HG02759 (cell line): ENCODE measurements around the gene AMHR2.
"Not testable (repeated sequence)": the region's sequence is repeated elsewhere in the genome, so short reads cannot be mapped to it uniquely, and the experiment has no call there.

Source experiments
- ATAC-seq: cut with Tn5 transposase; IDR thresholded peaks from one replicate; pipeline ENCODE4 v1.9.1; 2021; ENCODE audit warnings: mild to moderate bottlenecking, moderate library complexity; ENCODE audit not compliant: unreplicated experiment

AMHR2 gene

DNA sequence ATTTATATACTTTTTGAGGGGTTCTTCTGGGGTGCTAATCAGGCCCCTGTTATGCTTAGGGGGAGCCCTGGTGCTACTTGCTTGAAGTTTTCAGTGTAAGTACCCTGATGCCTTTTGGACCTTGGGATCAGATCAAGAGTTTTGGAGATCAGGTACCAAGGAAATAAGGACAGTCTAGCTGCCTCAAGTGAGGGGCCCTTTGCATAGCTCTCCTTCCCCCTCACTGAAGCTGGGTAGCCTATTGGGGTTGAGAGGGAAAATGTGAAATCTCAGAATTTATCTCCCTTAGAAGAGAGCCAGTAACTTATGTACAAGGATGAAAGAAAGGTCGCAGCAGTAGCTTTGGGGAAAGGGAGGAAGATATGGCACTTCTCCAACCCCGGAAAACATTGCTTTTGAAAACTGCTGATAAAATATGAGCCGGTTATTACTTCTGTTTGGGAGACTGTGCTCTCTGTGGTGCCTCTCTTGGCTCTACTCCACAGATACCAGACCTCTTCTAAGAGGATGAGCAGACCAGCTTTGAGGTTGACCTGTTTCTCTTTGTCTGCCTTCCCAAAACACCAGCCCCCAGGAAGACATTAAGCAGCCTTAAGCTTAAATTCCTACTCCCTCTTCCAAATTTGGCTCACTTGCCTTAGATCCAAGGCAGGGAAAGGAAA is 8.8 kb upstream of the AMHR2 start:
- ATAC-seq: no peak

DNA sequence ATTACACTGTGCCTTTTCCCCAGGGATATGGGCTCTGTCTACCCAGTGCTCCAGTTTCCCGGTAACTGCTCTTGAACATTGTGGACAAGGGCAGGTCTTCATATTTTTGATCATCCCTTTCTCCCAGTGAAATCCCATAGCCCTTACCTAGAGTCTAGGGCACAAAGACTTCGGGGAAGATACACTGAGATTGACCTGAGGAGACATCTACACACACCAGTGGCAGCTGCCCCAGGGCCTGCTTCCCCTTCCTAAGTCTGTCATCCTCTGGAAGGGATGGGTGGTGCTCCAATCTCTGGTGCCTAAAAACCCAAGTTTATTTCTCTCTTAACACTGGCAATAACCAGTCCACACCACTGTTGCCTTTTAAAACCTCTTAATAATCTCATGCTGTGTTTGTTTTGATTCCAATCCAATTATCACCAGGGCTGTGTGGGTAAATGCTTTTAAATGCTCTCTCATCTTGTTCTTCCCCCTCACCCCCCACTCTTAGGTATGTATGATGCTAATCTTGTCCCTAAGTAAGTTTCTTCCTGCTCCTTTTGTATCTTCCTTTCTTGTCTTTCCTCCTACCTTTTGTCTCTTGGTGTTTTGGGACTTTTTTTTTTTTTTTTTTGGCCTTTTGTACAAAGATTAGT is 7.8 kb upstream of the AMHR2 start:
- ATAC-seq: not testable (repeated sequence)

DNA sequence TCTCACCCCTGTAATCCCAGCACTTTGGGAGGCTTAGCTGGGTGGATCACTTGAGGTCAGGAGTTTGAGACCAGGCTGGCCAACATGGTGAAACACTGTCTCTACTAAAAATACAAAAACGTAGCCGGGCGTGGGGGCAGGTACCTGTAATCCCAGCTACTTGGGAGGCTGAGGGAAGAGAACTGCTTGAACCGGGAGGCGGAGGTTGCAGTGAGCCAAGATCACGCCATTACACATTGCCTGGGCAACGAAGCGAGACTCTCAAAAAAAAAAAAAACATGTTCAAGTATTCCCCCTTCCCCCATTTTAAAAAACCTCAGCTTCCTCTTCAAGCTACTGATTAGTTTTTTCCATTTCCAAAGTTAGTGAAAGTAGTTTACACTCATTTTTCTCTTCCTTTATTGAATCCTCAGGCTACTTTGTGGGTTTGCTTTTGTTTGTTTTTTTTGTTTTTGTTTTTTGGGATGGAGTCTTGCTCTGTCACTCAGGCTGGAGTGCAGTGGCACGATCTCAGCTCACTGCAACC is 6.3 kb upstream of the AMHR2 start:
- not testable (repeated sequence) for ATAC-seq

DNA sequence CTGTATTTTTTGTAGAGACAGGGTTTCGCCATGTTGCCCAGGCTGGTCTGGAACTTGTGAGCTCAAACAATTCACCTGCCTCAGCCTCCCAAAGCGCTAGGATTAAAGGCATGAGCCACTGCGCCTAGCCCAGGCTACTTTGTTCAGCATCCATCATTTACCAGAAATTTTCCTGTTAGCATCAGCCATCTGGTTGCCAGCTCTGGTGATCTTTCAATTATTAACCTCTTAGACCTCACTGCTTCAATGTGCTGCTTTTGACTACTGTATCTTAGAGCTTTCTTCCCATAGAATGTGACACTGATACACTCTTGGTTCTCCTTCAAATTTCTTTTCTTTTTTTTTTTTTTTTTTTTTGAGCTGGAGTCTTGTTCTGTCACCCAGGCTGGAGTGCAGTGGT is 5.4 kb upstream of the AMHR2 start:
- ATAC-seq: no peak

DNA sequence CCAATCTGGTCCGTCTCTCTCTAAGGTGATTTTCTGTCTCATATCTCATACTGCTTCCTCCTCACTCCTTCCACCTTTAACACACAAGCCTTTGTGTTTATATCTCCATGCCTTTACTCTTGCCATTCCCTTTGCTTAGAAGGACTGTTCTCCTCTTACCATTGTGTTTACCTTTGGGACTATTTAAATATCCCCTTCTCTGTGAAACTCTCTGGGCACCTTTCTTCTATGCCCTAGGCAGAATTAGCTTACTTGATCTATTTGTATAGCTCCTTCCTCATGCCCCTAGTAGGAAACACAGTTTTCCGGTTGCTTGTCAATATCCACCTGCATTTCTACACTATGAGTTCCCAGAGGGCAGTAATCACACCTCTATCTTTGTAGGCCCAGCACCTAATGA is 3.9 kb upstream of the AMHR2 start:
- no peak for ATAC-seq

DNA sequence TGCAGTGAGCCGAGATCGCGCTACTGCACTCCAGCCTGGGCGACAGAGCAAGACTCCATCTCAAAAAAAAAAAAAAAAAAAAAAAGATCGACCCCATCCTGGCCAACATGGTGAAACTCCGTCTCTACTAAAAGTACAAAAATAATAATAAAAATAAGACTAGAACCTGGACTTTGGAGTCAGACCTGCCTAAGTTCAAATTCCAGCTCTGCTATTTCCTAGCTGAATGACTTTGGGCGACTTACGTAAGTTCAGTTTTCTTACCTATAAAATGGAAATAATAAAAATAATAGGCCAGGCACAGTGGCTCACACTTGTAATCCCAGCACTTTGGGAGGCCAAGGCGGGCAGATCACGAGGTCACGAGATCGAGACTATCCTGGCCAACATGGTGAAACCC is 1.4 kb upstream of the AMHR2 start:
- not testable (repeated sequence) for ATAC-seq

DNA sequence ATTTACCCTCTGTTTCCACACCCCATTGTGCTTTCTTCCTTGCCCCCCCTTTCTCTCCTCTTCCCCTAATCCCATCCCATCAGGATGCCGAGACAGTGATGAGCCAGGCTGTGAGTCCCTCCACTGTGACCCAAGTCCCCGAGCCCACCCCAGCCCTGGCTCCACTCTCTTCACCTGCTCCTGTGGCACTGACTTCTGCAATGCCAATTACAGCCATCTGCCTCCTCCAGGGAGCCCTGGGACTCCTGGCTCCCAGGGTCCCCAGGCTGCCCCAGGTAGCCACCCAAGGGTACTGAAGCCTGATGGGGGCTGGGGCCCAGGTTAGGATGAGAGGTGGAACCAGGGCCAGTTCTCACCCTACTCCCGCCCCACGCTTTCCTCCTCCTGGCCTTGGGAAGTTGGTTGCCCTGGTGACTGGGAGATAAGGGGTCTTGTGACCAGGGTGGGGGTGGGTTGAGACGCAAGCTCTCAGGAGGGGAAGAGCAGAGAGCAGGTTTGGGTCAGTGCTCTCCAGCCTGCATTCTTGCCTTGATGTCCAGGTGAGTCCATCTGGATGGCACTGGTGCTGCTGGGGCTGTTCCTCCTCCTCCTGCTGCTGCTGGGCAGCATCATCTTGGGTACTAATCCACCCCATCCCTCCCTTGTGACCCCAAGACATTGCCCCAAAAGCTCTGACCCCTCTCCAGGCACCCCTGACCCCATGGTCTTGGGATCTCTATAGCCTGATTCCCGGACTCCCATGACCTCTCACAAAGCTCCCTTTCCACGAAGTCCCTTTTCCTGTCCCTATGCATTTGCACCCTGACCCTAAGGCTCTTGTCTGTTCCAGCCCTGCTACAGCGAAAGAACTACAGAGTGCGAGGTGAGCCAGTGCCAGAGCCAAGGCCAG is 1.2 kb downstream of the AMHR2 start:
- no peak for ATAC-seq

DNA sequence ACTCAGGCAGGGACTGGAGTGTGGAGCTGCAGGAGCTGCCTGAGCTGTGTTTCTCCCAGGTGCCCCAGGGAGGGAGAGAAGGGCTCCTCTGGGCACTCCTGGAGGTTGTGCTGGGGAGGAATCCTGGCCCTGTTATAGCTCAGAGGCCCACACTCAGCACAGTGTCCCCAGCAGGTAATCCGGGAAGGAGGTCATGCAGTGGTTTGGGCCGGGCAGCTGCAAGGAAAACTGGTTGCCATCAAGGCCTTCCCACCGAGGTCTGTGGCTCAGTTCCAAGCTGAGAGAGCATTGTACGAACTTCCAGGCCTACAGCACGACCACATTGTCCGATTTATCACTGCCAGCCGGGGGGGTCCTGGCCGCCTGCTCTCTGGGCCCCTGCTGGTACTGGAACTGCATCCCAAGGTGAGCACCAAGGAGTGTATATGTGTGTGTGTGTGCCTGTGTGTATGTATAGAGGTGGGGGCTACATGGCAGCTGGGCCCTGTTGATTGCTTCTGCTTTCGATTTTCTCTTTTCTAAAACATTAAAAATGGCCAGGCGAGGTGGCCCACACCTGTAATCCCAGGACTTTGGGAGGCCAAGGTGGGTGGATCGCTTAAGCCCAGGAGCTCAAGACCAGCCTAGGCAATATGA is 2.0 kb downstream of the AMHR2 start:
- no peak for ATAC-seq

DNA sequence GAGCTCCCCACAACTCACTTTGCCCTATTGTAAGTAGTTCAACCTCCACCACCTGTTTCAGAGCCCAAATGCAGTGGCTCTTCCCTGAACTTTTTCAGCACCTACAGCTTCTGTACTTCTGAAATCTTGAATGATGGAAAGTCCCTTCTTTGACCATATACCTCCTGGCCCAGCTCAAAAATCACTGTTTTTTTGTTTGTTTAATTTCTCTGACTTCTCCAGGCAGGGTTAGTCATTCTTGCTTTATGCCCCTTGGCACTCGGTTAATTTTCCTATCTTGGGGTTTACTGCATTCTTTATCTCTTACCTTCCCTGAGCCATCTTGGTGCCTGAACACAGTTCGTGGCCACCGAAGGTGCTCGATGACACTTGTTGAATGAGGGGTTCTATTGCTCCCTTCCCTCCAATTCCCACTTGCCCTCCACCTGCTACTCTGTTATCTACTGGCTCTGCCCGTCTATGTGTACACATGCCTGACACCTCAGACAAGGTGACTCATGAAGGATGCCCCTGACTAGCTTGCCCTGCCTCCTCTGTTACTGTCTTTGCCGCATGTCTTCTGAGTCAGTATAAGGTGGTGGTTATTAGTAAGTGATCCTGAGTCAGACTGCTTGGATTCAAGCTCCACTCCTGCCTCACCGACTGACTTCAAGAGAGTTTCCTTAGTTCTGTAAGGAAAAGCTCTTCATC is 4.4 kb downstream of the AMHR2 start:
- ATAC-seq: no peak

DNA sequence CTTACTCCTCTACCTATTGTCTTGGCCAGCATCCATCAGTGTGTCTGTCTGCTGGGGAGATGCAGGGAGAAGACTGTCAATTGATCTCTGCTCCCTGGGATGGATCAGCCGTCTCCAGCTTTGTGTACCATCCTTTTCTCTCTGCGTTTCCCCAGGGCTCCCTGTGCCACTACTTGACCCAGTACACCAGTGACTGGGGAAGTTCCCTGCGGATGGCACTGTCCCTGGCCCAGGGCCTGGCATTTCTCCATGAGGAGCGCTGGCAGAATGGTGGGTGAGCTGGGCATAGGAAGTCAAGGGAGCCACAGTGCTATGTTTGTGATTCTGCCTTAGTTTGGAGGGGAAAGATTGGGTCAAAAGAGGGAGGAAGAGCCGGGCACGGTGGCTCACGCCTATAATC is 5.1 kb downstream of the AMHR2 start:
- ATAC-seq: no peak

DNA sequence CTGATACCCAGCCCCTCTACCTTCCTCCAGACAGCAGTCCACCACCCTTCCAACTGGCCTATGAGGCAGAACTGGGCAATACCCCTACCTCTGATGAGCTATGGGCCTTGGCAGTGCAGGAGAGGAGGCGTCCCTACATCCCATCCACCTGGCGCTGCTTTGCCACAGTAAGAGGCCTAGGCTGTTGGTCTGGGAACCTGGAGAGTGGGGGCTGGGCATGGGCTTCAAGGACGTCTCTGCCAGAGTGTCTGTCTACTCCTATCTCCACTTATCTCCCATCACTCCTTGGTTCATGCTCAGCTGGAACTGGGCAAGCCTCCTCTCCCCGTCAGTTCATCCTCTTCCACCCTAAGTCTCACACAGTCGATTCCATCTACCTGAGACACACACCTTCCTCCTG is 6.5 kb downstream of the AMHR2 start:
- ATAC-seq: no peak

DNA sequence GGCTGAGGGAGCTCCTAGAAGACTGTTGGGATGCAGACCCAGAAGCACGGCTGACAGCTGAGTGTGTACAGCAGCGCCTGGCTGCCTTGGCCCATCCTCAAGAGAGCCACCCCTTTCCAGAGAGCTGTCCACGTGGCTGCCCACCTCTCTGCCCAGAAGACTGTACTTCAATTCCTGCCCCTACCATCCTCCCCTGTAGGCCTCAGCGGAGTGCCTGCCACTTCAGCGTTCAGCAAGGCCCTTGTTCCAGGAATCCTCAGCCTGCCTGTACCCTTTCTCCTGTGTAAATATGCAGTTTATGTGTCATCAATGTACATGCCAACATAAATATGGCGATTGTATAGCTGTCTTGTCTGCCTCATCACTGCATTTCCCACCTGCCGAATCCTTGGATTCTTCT is 7.5 kb downstream of the AMHR2 start:
- ATAC-seq: no peak

DNA sequence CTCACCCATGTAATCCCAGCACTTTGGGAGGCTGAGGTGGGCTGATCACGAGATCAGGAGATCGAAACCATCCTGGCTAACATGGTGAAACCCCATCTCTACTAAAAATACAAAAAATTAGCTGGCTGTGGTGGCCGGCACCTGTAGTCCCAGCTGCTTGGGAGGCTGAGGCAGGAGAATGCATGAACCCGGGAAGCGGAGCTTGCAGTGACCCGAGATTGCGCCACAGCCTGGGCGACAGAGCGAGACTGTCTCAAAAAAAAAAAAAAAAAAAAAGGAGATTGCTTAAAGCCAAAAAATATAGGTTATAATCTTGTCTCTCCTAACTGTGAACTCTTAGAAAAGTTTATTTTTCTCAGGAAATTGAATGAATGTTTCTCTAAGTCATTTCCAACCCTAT is 11.7 kb downstream of the AMHR2 start:
- not testable (repeated sequence) for ATAC-seq

DNA sequence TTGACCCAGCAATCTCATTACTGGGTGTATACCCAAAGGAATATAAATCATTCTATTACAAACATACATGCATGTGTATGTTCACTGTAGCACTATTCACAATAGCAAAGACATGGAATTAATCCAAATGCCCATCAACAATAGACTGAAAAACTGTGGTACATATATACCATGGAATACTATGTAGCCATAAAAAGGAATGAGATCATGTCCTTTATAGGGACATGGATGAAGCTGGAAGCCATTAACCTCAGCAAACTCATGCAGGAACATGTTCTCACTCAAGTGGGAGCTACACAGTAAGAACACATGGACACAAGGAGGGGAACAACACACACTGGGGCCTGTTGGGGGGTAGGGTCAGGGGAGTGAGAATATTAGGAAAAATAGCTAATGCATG is 15.9 kb downstream of the AMHR2 start:
- not testable (repeated sequence) for ATAC-seq

DNA sequence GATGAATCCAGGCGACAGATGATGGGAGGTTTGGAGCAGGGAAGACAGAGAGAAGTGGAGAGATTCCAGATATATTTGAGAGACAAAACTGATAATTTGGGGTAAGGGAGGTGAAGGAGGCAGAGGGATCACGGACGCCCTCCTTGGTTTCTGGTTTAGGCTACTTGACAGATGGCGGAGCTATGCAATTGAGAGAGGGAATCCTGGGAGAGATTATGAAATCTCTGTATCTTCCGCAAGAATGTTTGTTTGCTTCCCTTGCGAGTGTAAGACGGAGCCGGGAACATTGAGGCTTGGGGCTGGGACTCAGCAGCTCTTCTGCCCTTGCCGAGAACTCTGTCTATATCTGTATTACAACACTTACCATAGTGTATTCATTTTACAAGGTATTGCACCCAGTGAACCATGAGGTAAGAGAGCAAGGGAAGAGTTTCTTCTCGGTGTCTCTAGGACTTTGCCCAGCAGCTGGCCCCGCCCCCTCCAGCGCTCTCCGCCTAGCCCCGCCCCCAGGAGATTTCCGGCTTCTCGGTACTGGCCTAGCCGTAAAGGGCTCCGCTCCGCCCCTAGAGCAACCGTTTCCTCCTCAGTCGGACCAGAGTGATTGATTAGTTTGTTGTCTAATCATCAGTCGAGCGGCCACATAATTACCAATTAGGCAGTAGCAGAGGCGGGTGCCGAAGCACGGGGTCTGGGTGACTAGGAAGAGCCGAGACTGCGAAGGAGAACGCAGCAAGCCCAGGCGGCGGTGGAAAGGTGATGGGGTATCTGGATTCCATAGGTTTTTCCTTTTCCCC is 17.6 kb downstream of the AMHR2 start, which contains the start of gene PRR13:
PRR13 (plus strand) TSS at position 695 of the 794 bp plus-strand sequence. CDS start 981 bp downstream, outside the sequence.
- peak; percentile 98 for ATAC-seq

DNA sequence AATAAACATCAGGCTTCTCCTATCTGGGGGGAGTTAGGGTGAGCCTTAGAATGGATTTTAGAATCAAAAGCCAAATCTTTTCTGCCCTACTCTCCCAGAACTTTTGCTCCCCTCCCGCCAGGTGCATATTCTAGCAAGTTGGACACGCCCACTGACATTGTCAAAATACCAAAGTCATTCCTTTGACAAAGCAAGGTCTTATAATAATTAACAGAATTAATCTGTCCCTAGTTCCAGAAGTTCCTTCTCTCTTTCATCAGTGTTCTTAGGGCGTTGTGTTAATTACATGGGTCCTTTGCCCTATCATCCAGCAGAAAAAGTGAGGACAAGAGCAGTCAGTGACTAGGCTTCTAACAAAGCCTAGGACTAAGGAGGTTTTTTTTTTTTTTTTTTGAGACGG is 20.3 kb downstream of the AMHR2 start:
- no peak for ATAC-seq

DNA sequence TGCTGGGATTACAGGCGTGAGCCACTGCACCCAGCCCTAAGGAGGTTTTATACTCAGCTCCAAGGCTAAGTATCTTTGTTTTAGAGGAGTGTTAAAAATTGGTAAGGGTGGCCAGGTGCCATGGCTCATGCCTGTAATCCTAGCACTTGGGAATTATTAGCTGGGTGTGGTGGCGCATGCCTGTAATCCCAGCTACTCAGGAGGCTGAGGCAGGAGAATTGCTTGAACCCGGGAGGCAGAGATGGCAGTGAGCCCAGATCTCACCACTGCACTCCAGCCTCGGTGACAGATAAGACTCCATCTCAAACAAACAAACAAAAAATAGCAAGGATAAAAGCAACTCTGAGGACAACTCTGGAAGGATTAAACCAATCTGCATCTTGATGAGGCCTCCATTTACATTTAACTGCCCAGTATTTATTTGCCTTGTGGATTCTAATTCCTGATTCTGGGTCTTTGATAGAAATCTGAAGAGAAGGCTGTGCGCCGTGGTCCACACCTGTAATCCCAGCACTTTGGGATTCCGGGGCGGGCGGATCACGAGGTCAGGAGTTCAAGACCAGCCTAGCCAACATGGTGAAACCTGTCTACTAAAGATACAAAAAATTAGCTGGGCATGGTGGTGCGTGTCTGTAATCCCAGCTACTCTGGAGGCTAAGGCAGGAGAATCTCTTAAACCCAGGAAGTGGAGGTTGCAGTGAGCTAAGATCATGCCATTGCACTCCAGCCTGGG is 21.1 kb downstream of the AMHR2 start:
- ATAC-seq: not testable (repeated sequence)

DNA sequence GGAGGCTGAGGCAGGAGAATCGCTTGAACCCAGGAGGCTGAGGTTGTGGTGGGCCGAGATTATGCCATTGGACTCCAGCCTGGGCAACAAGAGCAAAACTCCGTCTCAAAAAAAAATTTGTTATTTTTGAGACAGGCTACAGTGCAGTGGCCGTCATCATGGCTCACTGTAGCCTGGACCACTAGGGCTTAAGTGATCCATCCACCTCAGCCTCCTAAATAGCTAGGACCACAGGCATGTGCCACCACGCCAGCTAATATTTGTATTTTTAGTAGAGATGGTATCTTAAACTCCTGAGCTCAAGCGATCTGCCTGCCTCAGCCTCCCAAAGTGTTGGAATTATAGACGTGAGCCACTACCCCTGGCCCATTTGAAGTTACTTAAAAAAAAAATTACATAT is 27.3 kb downstream of the AMHR2 start:
- no peak for ATAC-seq

DNA sequence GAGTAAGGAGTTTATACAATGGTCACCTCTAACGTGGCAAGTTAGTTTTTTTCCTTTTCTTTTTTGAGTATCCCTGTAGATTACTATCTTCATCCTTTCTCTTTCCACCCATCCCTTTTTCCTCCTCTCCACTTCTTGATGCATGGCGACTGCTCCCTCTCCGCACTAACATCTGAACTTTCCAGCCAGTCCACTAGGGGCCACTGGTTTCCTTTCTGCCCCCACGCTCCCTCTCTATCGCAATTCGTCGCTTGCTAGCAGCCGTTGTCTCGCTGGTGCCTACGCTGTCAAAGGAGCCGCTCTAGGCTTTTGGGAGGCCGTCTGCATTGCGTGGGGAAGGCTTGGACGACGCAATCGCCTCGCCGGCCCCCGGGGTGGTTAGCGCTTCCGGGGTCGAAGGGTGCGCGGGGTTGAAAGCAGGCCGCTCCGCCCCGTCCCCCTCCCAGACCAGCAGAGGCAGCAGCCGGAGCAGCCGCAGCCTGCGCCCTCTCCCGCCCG is 28.1 kb downstream of the AMHR2 start, which contains the start of gene PCBP2:
PCBP2 (plus strand) TSS at position 442 of the 498 bp plus-strand sequence. CDS start 2,699 bp downstream, outside the sequence.
- peak; percentile 96 for ATAC-seq
